ENCODE data around the gene OR10H4. TPM values are rescaled to one million over a fixed set of nuclear protein-coding genes. Genes with fewer than 3 reads are reported as not detected.

The OR10H4 gene
- polyA plus RNA-seq, 1 donor (not counting 4 experiments of a cell fraction or from before 2014, with no cell fraction given), result not detected

- peak within 1 kb of the TSS; percentile 88 for H2AFZ ChIP-seq (ENCODE audit: control insufficient read depth, low read length)
- peak within 1 kb of the TSS in 2 of 3 experiments; percentile 23 to 41 for H3K4me3 ChIP-seq (ENCODE audit: control insufficient read depth in 2 of 3, extremely low read depth in 1 of 3, insufficient read depth in 2 of 3, low read depth in 1 of 3, low read length in 3 of 3)
- peaks cover 15% of the 10 kb centered on the region for H3K4me1 ChIP-seq (ENCODE audit: control insufficient read depth, extremely low read depth, insufficient read depth, low read length)
- H3K9me1 ChIP-seq (ENCODE audit: control insufficient read depth, extremely low read depth, insufficient read depth, low read length), result peaks cover 2% of the 10 kb centered on the region
- TF ChIP-seq EZH2 (IDR thresholded peaks at IDR 0.05; ENCODE audit: low read length), result no peak
- TF ChIP-seq CTCF (optimal IDR thresholded peaks at IDR 0.05 in 1 of 3, IDR thresholded peaks at IDR 0.05 in 1 of 3, conservative IDR thresholded peaks at IDR 0.05 in 1 of 3; ENCODE audit: extremely low read depth in 1 of 3, insufficient read depth in 2 of 3, low read length in 3 of 3), result no peak
- FAIRE-seq, result peak; percentile 90
- no peak within 1 kb of the TSS for H3K9ac ChIP-seq (ENCODE audit: control insufficient read depth, extremely low read depth, insufficient read depth, low read length)
- dilution Hi-C loops (cut with MboI; ENCODE audit: extremely low pct_ligation_motif_present, low sequenced_read_pairs), result no loop called here
- no peaks in the 10 kb centered on the region for H3K79me2 ChIP-seq (ENCODE audit: control insufficient read depth, insufficient read depth, low read length)
- no peaks in the 10 kb centered on the region for H3K9me3 ChIP-seq (ENCODE audit: control insufficient read depth, low read depth, low read length)
- H4K20me1 ChIP-seq (ENCODE audit: control insufficient read depth, extremely low read depth, insufficient read depth, low read length), result no peaks in the 10 kb centered on the region
- no peaks in the 10 kb centered on the region for H3K27me3 ChIP-seq (ENCODE audit: control insufficient read depth, extremely low read depth, insufficient read depth, low read length)
- peaks cover 0 to 2% of the 10 kb centered on the region in 2 experiments for H3K36me3 ChIP-seq (ENCODE audit: control insufficient read depth in 2 of 2, extremely low read depth in 1 of 2, insufficient read depth in 2 of 2, low read length in 2 of 2)
- peak within 1 kb of the TSS; percentile 66 for H3K4me2 ChIP-seq (ENCODE audit: control insufficient read depth, extremely low read depth, insufficient read depth, low read depth, low read length)
- H3K27ac ChIP-seq (ENCODE audit: control insufficient read depth, insufficient read depth, low read length), result no peak within 1 kb of the TSS
- DNase-seq (ENCODE audit: low read depth, low spot score), result peak; percentile 93
Measured at GRCh38 chr19:15934332-15935078, 14.3 kb upstream of the OR10H4 start, which contains the start of gene CYP4F11. CYP4F11 (minus strand) TSS chr19:15934529; CDS start chr19:15934408, 121 bp downstream.

DNA sequence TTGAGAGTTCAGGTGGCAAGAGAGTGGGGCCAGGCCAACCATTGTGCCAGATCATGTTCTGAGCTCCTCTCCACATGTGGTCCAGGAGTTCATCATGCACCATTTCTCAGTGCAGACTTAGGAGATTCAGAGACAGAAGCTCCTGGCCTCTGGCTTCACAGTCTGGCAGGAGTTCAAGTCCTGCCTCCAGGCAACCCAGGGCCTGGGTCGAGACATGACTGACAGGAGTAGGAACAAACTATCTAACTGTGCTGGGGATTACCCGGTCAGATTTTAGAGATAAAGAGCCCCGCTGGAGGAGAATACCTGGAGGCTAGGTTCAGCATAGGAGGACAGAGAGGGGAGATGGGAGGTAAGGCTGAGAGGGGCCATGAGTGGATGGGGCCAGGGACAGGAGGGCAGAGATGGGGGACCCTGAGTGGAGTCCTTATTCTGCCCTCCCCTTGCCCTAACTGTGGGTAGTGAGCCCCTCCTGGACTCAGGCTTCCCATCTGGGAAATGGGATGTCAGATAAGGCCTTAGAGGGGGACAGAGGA is 13.6 kb upstream of the OR10H4 start:
- dilution Hi-C loops (cut with MboI; ENCODE audit: extremely low pct_ligation_motif_present, low sequenced_read_pairs), result no loop called here
- H3K9me1 ChIP-seq (ENCODE audit: control insufficient read depth, extremely low read depth, insufficient read depth, low read length), result peaks cover 2% of the 10 kb centered on the region
- DNase-seq (ENCODE audit: low read depth, low spot score), result no peak
- no peaks in the 10 kb centered on the region for H3K79me2 ChIP-seq (ENCODE audit: control insufficient read depth, insufficient read depth, low read length)
- H2AFZ ChIP-seq (ENCODE audit: control insufficient read depth, low read length), result no peak overlapping the region
- H3K36me3 ChIP-seq (ENCODE audit: control insufficient read depth in 2 of 2, extremely low read depth in 1 of 2, insufficient read depth in 2 of 2, low read length in 2 of 2), result peaks cover 0 to 2% of the 10 kb centered on the region in 2 experiments
- no peaks in the 10 kb centered on the region for H4K20me1 ChIP-seq (ENCODE audit: control insufficient read depth, extremely low read depth, insufficient read depth, low read length)
- peaks cover 15% of the 10 kb centered on the region for H3K4me1 ChIP-seq (ENCODE audit: control insufficient read depth, extremely low read depth, insufficient read depth, low read length)
- FAIRE-seq, result no peak
- TF ChIP-seq EZH2 (IDR thresholded peaks at IDR 0.05; ENCODE audit: low read length) (no peak), CTCF (optimal IDR thresholded peaks at IDR 0.05 in 1 of 3, IDR thresholded peaks at IDR 0.05 in 1 of 3, conservative IDR thresholded peaks at IDR 0.05 in 1 of 3; ENCODE audit: extremely low read depth in 1 of 3, insufficient read depth in 2 of 3, low read length in 3 of 3) (no peak)
- no peak overlapping the region for H3K9ac ChIP-seq (ENCODE audit: control insufficient read depth, extremely low read depth, insufficient read depth, low read length)
- no peaks in the 10 kb centered on the region for H3K27me3 ChIP-seq (ENCODE audit: control insufficient read depth, extremely low read depth, insufficient read depth, low read length)
- no peaks in the 10 kb centered on the region for H3K9me3 ChIP-seq (ENCODE audit: control insufficient read depth, low read depth, low read length)
- no peak overlapping the region for H3K4me3 ChIP-seq (ENCODE audit: control insufficient read depth in 2 of 3, extremely low read depth in 1 of 3, insufficient read depth in 2 of 3, low read depth in 1 of 3, low read length in 3 of 3)
- no peak overlapping the region for H3K27ac ChIP-seq (ENCODE audit: control insufficient read depth, insufficient read depth, low read length)
- H3K4me2 ChIP-seq (ENCODE audit: control insufficient read depth, extremely low read depth, insufficient read depth, low read depth, low read length), result no peak overlapping the region

Data from keratinocyte (primary cell).